Nephron (organoid): ENCODE measurements around the gene DOCK2.

Experiments
- H3K27ac Mint-ChIP-seq, 3 experiments: 2 replicates each; pipeline ENCODE4 v1.8.0; 2020; ENCODE audit warnings: mixed read lengths in 3 of 3, mild to moderate bottlenecking in 2 of 3, moderate library complexity in 1 of 3
- H3K27me3 Mint-ChIP-seq: 2 replicates; pipeline ENCODE4 v1.8.0; 2021; ENCODE audit warnings: low read depth, mild to moderate bottlenecking, moderate library complexity, mixed read lengths
- H3K36me3 Mint-ChIP-seq: 2 replicates; pipeline ENCODE4 v1.8.0; 2020; ENCODE audit warnings: low read depth, mixed read lengths
- H3K4me1 Mint-ChIP-seq: 2 replicates; pipeline ENCODE4 v1.8.0; 2020; ENCODE audit warnings: mixed read lengths
- H3K4me3 Mint-ChIP-seq, 3 experiments: 2 replicates each; pipeline ENCODE4 v1.8.0; 2020; ENCODE audit warnings: mild to moderate bottlenecking in 3 of 3, mixed read lengths in 3 of 3, moderate library complexity in 2 of 3
- H3K9me3 Mint-ChIP-seq: 2 replicates; pipeline ENCODE4 v1.8.0; 2020; ENCODE audit warnings: mixed read lengths
- TF ChIP-seq, protein P1 (sequence below), 3 experiments: fragments of 200-600 bp; sonication (generic); IDR thresholded peaks; one replicate each; pipeline ENCODE4 v1.5.0; 2021; ENCODE audit warnings: antibody characterized with exemption in 3 of 3; ENCODE audit not compliant: unreplicated experiment in 3 of 3

The DOCK2 gene

DNA sequence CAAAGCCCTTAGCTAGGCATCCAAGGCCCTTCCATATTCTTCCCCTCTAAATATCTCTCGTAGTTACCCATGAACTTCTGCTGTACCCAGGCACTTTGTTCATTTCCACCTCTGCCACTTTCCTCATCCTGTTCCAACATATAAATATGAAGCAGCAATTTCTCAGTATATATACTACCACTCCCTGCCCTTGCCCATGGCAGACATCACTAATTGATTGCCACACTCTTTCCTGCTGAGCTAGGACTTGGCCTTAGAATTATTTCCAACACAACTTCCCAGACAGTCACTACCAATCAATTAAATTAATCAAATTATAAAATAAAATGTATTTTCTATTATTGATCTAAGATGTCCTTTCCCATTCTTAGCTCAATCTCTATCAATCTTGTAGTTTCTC is 334.7 kb downstream of the DOCK2 start:
- Mint-ChIP-seq H3K36me3 (no peaks in the 10 kb centered on the region), H3K4me1 (peaks cover 6% of the 10 kb centered on the region), H3K27ac (no peak overlapping the region)

DNA sequence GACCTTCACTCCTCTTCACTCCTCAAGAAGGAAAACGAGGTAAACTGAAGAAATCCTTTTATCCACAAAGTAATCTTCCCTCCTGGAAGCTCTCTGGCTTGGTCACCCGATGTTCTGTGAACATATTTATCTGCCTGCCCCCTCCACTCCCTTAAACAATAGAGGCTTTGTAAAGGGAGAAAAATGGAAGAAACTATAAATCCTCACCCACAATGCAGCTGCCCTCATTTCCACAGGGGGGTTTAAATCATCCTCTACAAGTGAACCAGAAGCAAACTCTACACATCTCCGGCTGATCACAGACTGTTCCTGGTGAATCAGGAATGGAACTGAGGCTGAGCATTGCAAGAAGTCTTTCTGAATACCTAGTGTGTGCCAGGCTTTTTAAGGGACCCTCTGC is 336.0 kb downstream of the DOCK2 start:
- peaks cover 6% of the 10 kb centered on the region for H3K4me1 Mint-ChIP-seq
- no peaks in the 10 kb centered on the region for H3K36me3 Mint-ChIP-seq
- no peak overlapping the region for H3K4me3 Mint-ChIP-seq
- peaks cover 19% of the 10 kb centered on the region for H3K27me3 Mint-ChIP-seq
- H3K27ac Mint-ChIP-seq: no peak overlapping the region
- TF ChIP-seq, protein P1, sequence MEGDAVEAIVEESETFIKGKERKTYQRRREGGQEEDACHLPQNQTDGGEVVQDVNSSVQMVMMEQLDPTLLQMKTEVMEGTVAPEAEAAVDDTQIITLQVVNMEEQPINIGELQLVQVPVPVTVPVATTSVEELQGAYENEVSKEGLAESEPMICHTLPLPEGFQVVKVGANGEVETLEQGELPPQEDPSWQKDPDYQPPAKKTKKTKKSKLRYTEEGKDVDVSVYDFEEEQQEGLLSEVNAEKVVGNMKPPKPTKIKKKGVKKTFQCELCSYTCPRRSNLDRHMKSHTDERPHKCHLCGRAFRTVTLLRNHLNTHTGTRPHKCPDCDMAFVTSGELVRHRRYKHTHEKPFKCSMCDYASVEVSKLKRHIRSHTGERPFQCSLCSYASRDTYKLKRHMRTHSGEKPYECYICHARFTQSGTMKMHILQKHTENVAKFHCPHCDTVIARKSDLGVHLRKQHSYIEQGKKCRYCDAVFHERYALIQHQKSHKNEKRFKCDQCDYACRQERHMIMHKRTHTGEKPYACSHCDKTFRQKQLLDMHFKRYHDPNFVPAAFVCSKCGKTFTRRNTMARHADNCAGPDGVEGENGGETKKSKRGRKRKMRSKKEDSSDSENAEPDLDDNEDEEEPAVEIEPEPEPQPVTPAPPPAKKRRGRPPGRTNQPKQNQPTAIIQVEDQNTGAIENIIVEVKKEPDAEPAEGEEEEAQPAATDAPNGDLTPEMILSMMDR (IDR thresholded peaks at IDR 0.05; ENCODE audit: unreplicated experiment in 3 of 3): no peak
- H3K9me3 Mint-ChIP-seq: no peaks in the 10 kb centered on the region

More for the DNA sequence above, 334.7 kb downstream of the DOCK2 start:
- H3K4me3 Mint-ChIP-seq: no peak overlapping the region
- H3K27me3 Mint-ChIP-seq: peaks cover 9% of the 10 kb centered on the region
- TF ChIP-seq, protein P1 (IDR thresholded peaks at IDR 0.05; ENCODE audit: unreplicated experiment in 3 of 3): no peak
- no peaks in the 10 kb centered on the region for H3K9me3 Mint-ChIP-seq

DNA sequence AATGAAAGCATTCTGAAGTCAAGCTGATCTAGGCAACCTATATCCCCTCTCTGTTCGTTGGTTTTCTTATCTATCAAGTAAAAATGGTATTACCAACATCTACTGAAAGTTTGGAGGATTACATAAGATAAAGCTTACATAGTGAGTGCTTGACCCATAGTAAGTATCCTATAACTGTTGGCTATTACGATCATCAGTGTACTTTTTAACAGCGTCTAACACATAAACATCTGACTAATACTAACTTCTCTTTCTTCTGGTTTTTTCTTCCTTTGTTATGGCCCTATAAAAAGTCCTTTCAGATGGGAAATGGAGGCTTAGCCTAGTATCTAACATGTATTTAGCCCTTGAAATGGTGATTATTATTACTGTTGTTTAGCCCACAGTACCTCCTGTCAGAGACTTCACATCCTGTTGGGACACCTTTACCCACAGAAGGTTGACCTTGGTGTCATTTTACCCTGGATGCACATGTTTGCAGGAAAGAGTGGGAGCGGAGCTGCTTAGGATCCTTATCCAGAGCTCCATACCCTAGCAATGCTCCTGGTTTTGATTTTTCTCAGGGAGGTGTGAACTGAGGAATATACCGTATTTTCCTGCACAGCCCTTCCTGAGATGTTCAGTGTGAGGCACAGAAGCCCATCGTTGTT is 337.2 kb downstream of the DOCK2 start:
- Mint-ChIP-seq H3K4me1 (peaks cover 10% of the 10 kb centered on the region), H3K27me3 (peaks cover 30% of the 10 kb centered on the region), H3K27ac (no peak overlapping the region), H3K9me3 (no peaks in the 10 kb centered on the region), H3K4me3 (no peak overlapping the region), H3K36me3 (no peaks in the 10 kb centered on the region)
- TF ChIP-seq, protein P1 (IDR thresholded peaks at IDR 0.05; ENCODE audit: unreplicated experiment in 3 of 3): no peak

DNA sequence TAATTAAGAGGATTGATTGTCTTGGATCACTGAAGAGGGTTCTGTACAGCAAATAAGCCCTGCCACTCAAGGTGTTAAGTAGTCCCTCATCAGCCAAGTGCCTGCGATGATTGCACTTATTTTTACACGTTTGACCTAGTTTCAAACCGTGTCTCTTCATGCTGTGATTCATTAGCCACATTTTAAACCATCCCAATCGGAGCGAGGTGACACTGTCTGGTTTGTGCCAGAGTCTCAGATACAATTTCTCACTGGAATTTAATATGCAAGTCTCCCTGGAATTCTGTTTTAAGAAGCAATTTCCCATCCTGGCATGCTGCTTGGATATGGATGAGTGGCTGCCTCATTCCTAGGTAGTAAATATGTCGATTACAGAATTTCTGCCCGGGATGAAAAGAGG is 341.6 kb downstream of the DOCK2 start:
- no peaks in the 10 kb centered on the region for H3K9me3 Mint-ChIP-seq
- peaks cover 32% of the 10 kb centered on the region for H3K27me3 Mint-ChIP-seq
- peaks cover 14% of the 10 kb centered on the region for H3K4me1 Mint-ChIP-seq
- TF ChIP-seq, protein P1 (IDR thresholded peaks at IDR 0.05; ENCODE audit: unreplicated experiment in 3 of 3): no peak
- peak overlapping the region; percentile 79 to 84 (median 82) for H3K4me3 Mint-ChIP-seq
- H3K36me3 Mint-ChIP-seq: no peaks in the 10 kb centered on the region
- peak overlapping the region in 1 of 3 experiments; percentile 44 for H3K27ac Mint-ChIP-seq

DNA sequence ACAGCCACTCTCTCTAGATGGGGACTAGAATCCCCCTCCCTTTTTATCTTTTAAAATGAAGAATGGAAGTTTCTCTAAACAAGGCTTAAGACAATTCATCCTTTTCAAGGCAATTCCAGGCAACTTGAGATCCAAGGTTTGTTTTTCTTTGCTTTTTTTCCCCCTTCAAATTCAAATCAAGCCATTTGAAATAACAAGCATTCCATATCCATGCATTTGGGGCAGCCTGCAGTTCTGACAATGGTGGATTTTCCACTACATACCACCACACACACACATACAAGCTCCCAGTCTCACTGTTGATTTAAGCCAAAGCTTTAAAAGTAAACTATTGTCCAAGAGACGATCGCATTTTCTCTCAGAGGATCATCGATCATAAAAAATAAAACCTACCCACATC is 342.8 kb downstream of the DOCK2 start:
- H3K27me3 Mint-ChIP-seq: peaks cover 37% of the 10 kb centered on the region
- no peaks in the 10 kb centered on the region for H3K9me3 Mint-ChIP-seq
- peak overlapping the region; percentile 42 to 50 (median 48) for H3K27ac Mint-ChIP-seq
- H3K36me3 Mint-ChIP-seq: no peaks in the 10 kb centered on the region
- TF ChIP-seq, protein P1 (IDR thresholded peaks at IDR 0.05; ENCODE audit: unreplicated experiment in 3 of 3): no peak
- H3K4me1 Mint-ChIP-seq: peaks cover 14% of the 10 kb centered on the region
- peak overlapping the region; percentile 79 to 84 (median 82) for H3K4me3 Mint-ChIP-seq
